Ovary (tissue), 9 donors: Measurements from ENCODE around the gene GSTT2. TPM values are rescaled to one million over a fixed set of nuclear protein-coding genes. Genes with fewer than 3 reads are reported as not detected.

Source experiments
- DNase-seq, 5 donors: peaks; one replicate each; pipeline ENCODE4 v3.0.0-alpha.2; 2019 to 2020
- H3K27ac ChIP-seq, 2 donors: fragments of 200-600 bp; one replicate each; pipeline versions ENCODE4 v1.5.1 to v1.8.0; 2019 to 2022
- H3K27me3 ChIP-seq: fragments of 200-600 bp; one replicate; pipeline ENCODE4 v1.8.0; 2022
- H3K36me3 ChIP-seq: fragments of 200-600 bp; sonication (generic); one replicate; pipeline ENCODE4 v1.5.1; 2019
- H3K4me1 ChIP-seq: one replicate; pipeline ENCODE4 v1.8.1; 2013; ENCODE audit warnings: mild to moderate bottlenecking, moderate library complexity; ENCODE audit not compliant: insufficient read depth
- H3K4me3 ChIP-seq: fragments of 200-600 bp; sonication (generic); one replicate; pipeline ENCODE4 v1.5.1; 2017
- H3K9me3 ChIP-seq, 2 donors: fragments of 200-600 bp in 1 of 2; sonication (generic) in 1 of 2; one replicate each; pipeline versions ENCODE4 v1.5.1 to v1.8.1; 2013 to 2019; ENCODE audit warnings: mild to moderate bottlenecking in 1 of 2, moderate library complexity in 1 of 2
- EP300 ChIP-seq: sonication (generic); formaldehyde crosslinking; IDR thresholded peaks from one replicate; pipeline ENCODE4 v1.6.1; 2017; ENCODE audit warnings: antibody characterized with exemption
- POLR2A ChIP-seq: fragments of 450-650 bp; IDR thresholded peaks from one replicate; pipeline ENCODE4 v1.6.1; 2017; ENCODE audit warnings: antibody characterized with exemption, mild to moderate bottlenecking, moderate library complexity
- WGBS, 3 donors: extraction: QIAGEN DNeasy Blood & Tissue Kit in 1 of 3; methylation state at CpG; one replicate each; pipeline versions ENCODE4 v1.1.5 to v1.1.7; 2013 to 2017; 5-methylcytosine and 5-hydroxymethylcytosine counted together
- intact Hi-C, 4 donors: fragments of 100-400 bp; cut with DNase I; formaldehyde crosslinking; loops; one replicate each; pipeline versions ENCODE4 v1.11.0 to v1.15.1; 2022 to 2023
- polyA plus RNA-seq, 2 donors: library from polyadenylated mRNA; stranded (reverse); fragments of 200-250 nt in 1 of 2; fragments of 350-450 nt in 1 of 2; fragmentation: Illumina TruSeq in 1 of 2; extraction: RNeasy Lipid Tissue Mini Kit (QIAGEN cat#74804) in 1 of 2; gene quantifications; one replicate each; pipeline ENCODE4 v1.2.3, GENCODE V29; 2013 to 2014
- total RNA-seq, 7 donors: library from RNA; depleted of rRNA in 2 of 7; stranded (reverse); fragments of >200 nt in 2 of 7; fragmentation: NEBNext Ultra II Directional in 3 of 7; extraction: Animal tissue kit (Norgen Biotek cat#: 25700) in 3 of 7; gene quantifications; one replicate each; pipeline versions ENCODE4 v1.1.0 to v1.2.4, GENCODE V29; 2016 to 2023
- TF ChIP-seq, protein P1 (sequence below), 3 donors: fragments of 450-650 bp in 2 of 3; fragments of 200-600 bp in 1 of 3; IDR thresholded peaks; one replicate each; pipeline versions ENCODE4 v1.5.1 to v1.8.0; 2016 to 2022; ENCODE audit warnings: antibody characterized with exemption in 3 of 3, mild to moderate bottlenecking in 1 of 3
- donor health status: DM: no; HTN: no; CAD: no; lungs with moderate emphysema.
- donor health status: DM: no; HTN: no; CAD: no.
- donor health status: Bipolar disorder and iron deficiency.
- donor health status: DM: yes; HTN: yes; CAD: no.
- donor health status: DM: no; HTN: no; CAD: no.
- donor health status: DM: yes; HTN: yes; CAD: no.

GSTT2 gene
- total and polyA plus RNA-seq, 9 donors, result 0.33 to 1.8 (median 0.98) TPM; not detected in 4

DNA sequence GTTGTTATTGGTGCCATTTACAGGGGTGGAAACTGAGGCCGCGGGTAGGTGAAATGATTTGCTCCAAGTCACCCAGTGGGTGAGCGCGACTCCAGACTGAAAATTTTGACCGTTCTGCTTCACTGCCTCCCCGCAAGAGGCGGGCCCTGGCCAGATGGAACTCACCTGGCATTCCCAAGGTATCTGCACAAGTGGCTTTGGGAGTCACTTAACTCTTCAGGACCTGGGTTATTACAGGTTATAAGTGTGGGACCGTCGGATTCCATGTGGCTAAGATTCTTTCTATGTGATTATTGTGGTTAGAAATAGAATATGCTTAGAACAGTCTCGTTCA is 31.8 kb downstream of the GSTT2 start:
- intact Hi-C loops, result no loop called here
- Histone ChIP-seq H3K4me1 (peaks cover 1% of the 10 kb centered on the region), H3K27me3 (no peaks in the 10 kb centered on the region), H3K4me3 (peak overlapping the region; percentile 95), H3K9me3 (no peaks in the 10 kb centered on the region), H3K27ac (peak overlapping the region in 1 of 2 donors; percentile 59), H3K36me3 (no peaks in the 10 kb centered on the region)
- 0 to 1% (median 0%) methylated on average over 10 of the region's 10 CpGs for WGBS, 3 donors
- no peak for DNase-seq
- no peak for TF ChIP-seq POLR2A
- TF ChIP-seq, protein P1, sequence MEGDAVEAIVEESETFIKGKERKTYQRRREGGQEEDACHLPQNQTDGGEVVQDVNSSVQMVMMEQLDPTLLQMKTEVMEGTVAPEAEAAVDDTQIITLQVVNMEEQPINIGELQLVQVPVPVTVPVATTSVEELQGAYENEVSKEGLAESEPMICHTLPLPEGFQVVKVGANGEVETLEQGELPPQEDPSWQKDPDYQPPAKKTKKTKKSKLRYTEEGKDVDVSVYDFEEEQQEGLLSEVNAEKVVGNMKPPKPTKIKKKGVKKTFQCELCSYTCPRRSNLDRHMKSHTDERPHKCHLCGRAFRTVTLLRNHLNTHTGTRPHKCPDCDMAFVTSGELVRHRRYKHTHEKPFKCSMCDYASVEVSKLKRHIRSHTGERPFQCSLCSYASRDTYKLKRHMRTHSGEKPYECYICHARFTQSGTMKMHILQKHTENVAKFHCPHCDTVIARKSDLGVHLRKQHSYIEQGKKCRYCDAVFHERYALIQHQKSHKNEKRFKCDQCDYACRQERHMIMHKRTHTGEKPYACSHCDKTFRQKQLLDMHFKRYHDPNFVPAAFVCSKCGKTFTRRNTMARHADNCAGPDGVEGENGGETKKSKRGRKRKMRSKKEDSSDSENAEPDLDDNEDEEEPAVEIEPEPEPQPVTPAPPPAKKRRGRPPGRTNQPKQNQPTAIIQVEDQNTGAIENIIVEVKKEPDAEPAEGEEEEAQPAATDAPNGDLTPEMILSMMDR (IDR thresholded peaks at IDR 0.05), result no peak
- TF ChIP-seq EP300, result no peak

DNA sequence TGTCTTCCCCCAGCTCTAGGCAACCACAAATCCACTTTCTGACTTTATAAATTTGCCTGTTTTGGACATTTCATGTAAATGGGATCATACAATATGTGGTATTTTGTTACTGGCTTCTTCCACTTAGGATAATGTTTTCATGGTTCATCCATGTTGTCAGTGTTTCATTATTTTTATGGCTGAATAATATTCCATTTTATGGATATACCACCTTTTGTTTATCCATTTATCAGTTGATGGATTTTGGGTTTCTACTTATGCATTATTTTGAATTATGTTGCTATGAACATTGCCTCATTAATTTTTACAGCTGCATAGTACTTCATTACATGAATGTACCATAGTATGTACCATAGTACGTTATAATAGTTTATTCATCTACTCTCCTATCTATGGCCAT is 36.2 kb downstream of the GSTT2 start:
- TF ChIP-seq, protein P1 (IDR thresholded peaks at IDR 0.05), result no peak
- TF ChIP-seq EP300, result no peak
- TF ChIP-seq POLR2A, result no peak
- intact Hi-C loops, result no loop called here
- Histone ChIP-seq H3K27me3 (no peaks in the 10 kb centered on the region), H3K4me1 (peaks cover 1% of the 10 kb centered on the region), H3K4me3 (no peak overlapping the region), H3K9me3 (no peaks in the 10 kb centered on the region), H3K27ac (no peak overlapping the region), H3K36me3 (no peaks in the 10 kb centered on the region)
- DNase-seq, result no peak
- WGBS, 3 donors, result 89 to 98% (median 95%) methylated on average over 1 of the region's 1 CpG

DNA sequence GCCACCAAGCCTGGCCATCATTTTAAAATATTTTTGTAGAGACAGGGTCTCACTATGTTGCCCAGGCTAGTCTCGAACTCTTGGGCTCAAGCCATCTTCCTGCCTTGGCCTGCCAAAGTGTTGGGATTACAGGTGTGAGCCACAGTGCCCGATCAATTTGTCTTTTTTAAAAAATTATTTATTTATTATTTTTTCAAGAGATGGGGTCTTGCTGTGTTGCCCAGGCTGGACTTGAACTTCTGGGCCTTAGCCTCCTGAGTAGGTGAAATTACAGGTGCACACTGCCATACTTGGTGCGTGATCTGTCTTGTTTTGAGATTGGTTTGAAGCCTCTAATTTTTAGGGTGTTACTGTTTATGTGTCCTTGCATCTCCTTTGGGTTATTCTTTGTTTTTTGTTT is 41.4 kb downstream of the GSTT2 start:
- no peak overlapping the region for H3K4me3 ChIP-seq
- no peaks in the 10 kb centered on the region for H3K36me3 ChIP-seq
- no peak overlapping the region for H3K27ac ChIP-seq
- no peaks in the 10 kb centered on the region for H3K4me1 ChIP-seq
- no peak for DNase-seq
- 97 to 99% (median 98%) methylated on average over 3 of the region's 3 CpGs for WGBS, 3 donors
- no peaks in the 10 kb centered on the region for H3K27me3 ChIP-seq
- intact Hi-C loops, result no loop called here
- H3K9me3 ChIP-seq, result no peaks in the 10 kb centered on the region
- TF ChIP-seq, protein P1 (IDR thresholded peaks at IDR 0.05), result no peak
- TF ChIP-seq EP300, result no peak
- TF ChIP-seq POLR2A, result no peak

DNA sequence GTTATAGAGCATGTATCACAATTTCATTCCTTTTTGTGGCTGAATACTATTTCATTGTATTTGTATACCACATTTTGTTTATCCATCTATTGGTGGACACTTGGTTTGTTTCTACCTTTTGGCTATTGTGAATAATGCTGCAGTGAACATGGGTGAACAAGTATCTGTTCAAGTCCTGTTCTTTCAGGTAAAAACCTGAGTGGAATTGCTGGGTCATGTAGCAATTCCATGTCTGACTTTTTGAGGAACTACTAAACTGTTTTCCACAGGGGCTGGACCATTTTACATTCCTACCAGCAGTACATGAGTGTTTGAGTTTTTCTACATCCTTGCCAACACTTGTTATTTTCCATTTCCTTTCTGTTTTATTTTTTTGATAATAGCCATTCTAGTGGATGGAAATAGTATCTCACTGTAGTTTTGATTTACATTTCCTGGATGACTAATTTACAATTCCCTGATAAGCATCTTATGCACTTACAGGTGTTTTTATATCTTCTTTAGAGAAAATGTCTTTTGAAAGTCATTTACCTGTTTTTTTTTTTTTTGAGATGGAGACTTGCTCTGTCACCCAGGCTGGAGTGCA is 43.4 kb downstream of the GSTT2 start:
- Histone ChIP-seq H3K4me3 (no peak overlapping the region), H3K27me3 (no peaks in the 10 kb centered on the region), H3K27ac (no peak overlapping the region), H3K36me3 (no peaks in the 10 kb centered on the region), H3K9me3 (no peaks in the 10 kb centered on the region), H3K4me1 (no peaks in the 10 kb centered on the region)
- no peak for DNase-seq
- intact Hi-C loops, result no loop called here
- no peak for TF ChIP-seq POLR2A
- TF ChIP-seq, protein P1 (IDR thresholded peaks at IDR 0.05), result no peak
- TF ChIP-seq EP300, result no peak
